GM12891 (cell line): ENCODE results near the gene CARD11.
"Not testable (repeated sequence)": the region's sequence is repeated elsewhere in the genome, so short reads cannot be mapped to it uniquely, and the experiment has no call there.

Experiments used
- DNase-seq: peaks from one replicate; pipeline ENCODE4 v3.0.0; 2011; ENCODE audit warnings: low spot score; ENCODE audit not compliant: insufficient read length
- FAIRE-seq: peaks from 2 replicates; lab custom pipeline; 2011; peaks lifted over from hg19 to GRCh38; lab: Jason Lieb, UNC
- PAX5 ChIP-seq: IDR thresholded peaks from 2 replicates; pipeline ENCODE4 v1.6.1; 2011; ENCODE audit warnings: low read length, moderate library complexity, mild to moderate bottlenecking; ENCODE audit not compliant: insufficient read depth, severe bottlenecking
- POLR2A ChIP-seq: IDR thresholded peaks from 2 replicates; pipeline ENCODE4 v1.6.1; 2011; ENCODE audit warnings: low read depth, low read length, control low read depth
- POLR2AphosphoS5 ChIP-seq: IDR thresholded peaks from 2 replicates; pipeline ENCODE4 v1.6.1; 2011; ENCODE audit warnings: low read depth, low read length, control low read depth
- POU2F2 ChIP-seq: IDR thresholded peaks from 2 replicates; pipeline ENCODE4 v1.6.1; 2011; ENCODE audit warnings: low read depth, mild to moderate bottlenecking, control low read depth, low read length, moderate library complexity
- SPI1 ChIP-seq: IDR thresholded peaks from 2 replicates; pipeline ENCODE4 v1.6.1; 2011; ENCODE audit warnings: low read depth, low read length, control low read depth
- TAF1 ChIP-seq: IDR thresholded peaks from 2 replicates; pipeline ENCODE4 v1.6.1; 2011; ENCODE audit warnings: low read depth, low read length, control low read depth

CARD11 gene

DNA sequence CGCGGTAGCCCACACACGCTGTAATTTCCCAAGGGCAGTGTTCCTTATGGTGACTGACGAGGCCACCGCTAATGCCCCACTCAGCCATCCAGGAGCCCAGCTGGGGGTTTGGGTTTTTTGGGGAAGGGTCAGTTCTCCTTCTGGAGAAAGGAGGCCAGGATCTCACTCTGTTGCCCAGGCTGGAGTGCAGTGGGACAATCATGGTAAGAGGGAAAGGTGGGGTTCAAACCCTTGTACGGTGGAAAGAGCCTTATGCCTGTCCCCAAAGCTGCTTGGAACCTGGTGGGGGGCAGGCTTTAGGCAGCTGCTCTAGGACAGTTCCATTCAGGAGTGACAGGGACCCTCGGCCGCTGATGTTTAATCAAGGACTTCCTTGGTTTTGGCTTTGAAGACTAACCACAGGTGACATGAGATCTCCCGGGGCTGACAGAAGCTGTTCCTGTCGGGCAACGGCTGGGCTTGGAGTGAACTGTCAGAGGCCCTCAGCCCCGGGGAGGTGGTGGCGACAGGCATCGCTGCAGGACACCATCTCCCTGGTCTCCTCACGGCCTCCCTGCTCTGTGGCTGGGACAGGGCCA, 84.5 kb downstream of the CARD11 start:
- DNase-seq (no peak), FAIRE-seq (no peak)
- TF ChIP-seq PAX5 (no peak), POLR2AphosphoS5 (no peak), POLR2A (no peak), POU2F2 (no peak), SPI1 (no peak), TAF1 (no peak)

DNA sequence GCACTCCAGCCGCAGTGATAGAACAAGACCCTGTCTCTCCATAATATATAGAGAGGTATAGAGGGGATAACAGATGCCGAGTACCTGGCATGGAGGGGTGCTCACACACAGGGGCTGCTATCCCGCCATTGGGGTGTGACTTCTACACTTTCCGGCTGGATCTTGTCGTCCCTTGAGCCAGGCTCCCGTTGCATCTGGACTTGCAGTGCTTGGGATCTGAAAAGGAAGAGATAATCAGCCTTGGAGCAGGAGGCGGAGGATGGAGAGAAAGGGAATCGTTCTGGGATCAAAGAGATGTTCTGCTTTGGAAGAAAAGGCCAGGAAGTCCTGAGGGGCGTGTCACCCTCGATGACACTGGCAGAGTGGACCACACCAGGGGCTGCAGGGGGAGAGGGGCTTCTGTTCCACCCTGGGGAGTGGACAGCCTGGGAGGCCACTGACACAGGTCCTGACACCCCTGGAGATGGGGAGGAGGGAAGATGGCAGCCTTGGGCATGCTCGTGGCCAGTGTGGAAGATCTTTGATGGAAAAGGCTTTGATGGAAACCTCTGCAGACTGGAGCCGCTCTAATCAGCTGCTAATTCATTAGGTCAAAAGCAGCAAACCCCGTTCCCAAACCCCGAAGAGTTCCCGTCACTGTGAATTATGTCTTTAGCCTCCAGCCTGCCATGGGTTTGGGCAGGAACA, 85.1 kb downstream of the CARD11 start:
- FAIRE-seq: no peak
- TF ChIP-seq POLR2AphosphoS5: no peak
- no peak for TF ChIP-seq POLR2A
- no peak for TF ChIP-seq SPI1
- TF ChIP-seq PAX5: no peak
- no peak for TF ChIP-seq POU2F2
- no peak for TF ChIP-seq TAF1
- no peak for DNase-seq

- FAIRE-seq, DNase-seq: not testable (repeated sequence)
These were observed 86.3 kb downstream of the CARD11 start for GRCh38 chr7:2957369-2957727.

- no peak for FAIRE-seq
- DNase-seq: no peak
- TF ChIP-seq TAF1 (no peak), PAX5 (no peak), POLR2AphosphoS5 (no peak), POU2F2 (no peak), SPI1 (no peak), POLR2A (no peak)
These were observed 86.9 kb downstream of the CARD11 start for GRCh38 chr7:2956526-2957368.

GRCh38 chr7:2956076-2956475, 87.6 kb downstream of the CARD11 start:
- no peak for FAIRE-seq
- DNase-seq: no peak
- TF ChIP-seq PAX5 (no peak), TAF1 (no peak), POLR2A (no peak), SPI1 (no peak), POU2F2 (no peak), POLR2AphosphoS5 (no peak)

DNA sequence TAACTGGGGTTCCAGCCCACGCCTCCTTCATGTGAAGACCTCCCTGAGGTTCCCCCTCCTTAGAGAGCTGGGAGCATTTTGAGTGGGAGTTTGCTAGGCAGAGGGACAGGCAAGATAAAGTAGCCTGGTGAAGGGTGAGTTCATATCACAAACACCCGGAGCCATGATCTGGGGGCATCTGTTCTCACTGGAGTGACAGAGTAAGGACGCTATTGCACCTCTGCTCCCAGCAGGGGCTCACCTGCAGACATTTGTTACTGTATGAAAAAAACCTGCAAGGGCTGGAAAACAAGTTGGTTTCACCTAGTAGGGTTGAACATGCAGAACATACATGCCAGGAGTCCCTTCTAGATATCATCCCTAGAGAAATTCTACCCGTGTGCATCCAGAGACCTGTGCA, 88.4 kb downstream of the CARD11 start:
- no peak for TF ChIP-seq POLR2A
- no peak for TF ChIP-seq POLR2AphosphoS5
- TF ChIP-seq PAX5: no peak
- no peak for TF ChIP-seq SPI1
- FAIRE-seq (no peak), DNase-seq (no peak)

GRCh38 chr7:2954433-2954853, 89.2 kb downstream of the CARD11 start:
- FAIRE-seq (peak; percentile 74), DNase-seq (no peak)
- TF ChIP-seq SPI1 (peak; percentile 37), POU2F2 (no peak), POLR2A (no peak)

GRCh38 chr7:2953588-2954407, 89.9 kb downstream of the CARD11 start:
- FAIRE-seq (no peak), DNase-seq (no peak)
- no peak for TF ChIP-seq POU2F2
- no peak for TF ChIP-seq POLR2A

DNA sequence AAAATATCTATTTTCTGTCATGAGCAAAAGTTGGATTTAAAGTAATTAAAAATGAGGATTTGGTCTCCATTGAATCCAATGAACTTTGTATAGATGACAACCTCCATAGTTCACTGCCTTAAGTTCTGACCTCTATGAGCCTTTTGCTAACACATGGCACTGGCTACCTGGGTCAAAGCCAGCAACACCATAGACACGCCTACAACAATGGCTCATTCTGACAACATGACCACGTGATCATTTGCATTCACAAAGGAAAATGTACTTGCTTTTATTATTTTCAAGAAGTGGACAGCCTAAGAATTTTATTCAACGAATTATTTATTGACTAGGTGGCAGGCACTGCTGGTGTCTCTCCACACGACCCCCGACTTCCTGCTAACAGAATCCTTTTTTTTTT, 90.6 kb downstream of the CARD11 start:
- TF ChIP-seq PAX5 (no peak), SPI1 (no peak), POLR2AphosphoS5 (no peak), POLR2A (no peak), TAF1 (no peak), POU2F2 (no peak)
- FAIRE-seq (no peak), DNase-seq (no peak)

- DNase-seq (no peak), FAIRE-seq (no peak)
- TF ChIP-seq POU2F2: no peak
- no peak for TF ChIP-seq SPI1
- no peak for TF ChIP-seq PAX5
- no peak for TF ChIP-seq POLR2AphosphoS5
- no peak for TF ChIP-seq TAF1
- TF ChIP-seq POLR2A: no peak
These were observed 91.4 kb downstream of the CARD11 start for GRCh38 chr7:2952316-2952715.
